Measurements from ENCODE around the gene RUNX1.

RUNX1 gene

DNA sequence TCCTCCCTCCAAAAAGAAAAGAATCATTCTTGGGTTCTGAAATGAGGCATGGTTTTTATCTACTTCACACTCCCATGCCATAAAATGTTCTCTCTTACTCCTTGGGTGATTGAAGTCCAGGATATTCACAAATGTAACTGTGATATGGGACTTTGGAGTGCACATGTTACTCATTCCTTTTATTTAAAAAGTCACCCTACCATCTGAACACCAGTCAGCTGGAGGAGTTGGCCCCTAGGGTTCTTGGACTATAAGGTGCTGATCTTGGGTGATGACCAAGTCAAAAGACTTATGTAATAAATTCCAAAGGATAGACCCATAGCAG is 251.9 kb downstream of the RUNX1 start:
- DNase-seq, result no peak
- intact Hi-C loops (cut with DNase I), result no loop called here

DNA sequence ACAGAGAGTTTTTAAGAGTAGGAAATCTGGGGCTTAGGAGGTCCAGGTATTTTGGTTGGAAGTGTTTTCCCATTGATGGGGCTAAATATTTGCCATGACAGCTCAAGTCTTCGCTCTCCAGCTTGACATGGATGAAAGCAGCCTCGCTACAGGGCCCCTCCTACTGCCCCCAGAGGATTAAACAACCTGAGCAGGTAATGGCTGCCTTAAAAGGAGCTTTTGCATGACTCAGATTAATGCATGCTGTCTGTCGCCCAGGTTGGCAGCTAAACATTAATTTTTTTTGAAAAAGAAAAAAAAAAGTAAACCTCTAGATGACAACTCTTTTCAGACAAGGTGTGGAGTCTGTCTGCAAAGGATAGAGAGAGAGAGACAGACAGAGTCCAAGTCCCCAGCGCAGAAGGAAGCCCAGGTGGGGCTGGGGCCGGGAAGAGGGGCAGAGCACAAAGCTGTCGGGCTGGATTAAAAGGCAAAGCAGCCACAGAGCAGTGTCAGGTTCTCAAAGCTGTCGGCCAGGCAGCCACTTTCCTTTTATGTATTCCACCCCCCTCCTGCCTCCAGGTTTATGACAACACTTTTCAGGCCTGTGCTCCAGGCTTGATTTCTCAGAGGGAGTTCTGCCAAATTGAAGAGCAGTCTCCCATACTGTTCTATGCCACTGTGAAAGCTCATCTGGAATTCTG is 252.4 kb downstream of the RUNX1 start:
- intact Hi-C loops (cut with DNase I), result no loop called here
- peak in 9 of 42 donors; percentile 7 to 61 (median 29) for DNase-seq

DNA sequence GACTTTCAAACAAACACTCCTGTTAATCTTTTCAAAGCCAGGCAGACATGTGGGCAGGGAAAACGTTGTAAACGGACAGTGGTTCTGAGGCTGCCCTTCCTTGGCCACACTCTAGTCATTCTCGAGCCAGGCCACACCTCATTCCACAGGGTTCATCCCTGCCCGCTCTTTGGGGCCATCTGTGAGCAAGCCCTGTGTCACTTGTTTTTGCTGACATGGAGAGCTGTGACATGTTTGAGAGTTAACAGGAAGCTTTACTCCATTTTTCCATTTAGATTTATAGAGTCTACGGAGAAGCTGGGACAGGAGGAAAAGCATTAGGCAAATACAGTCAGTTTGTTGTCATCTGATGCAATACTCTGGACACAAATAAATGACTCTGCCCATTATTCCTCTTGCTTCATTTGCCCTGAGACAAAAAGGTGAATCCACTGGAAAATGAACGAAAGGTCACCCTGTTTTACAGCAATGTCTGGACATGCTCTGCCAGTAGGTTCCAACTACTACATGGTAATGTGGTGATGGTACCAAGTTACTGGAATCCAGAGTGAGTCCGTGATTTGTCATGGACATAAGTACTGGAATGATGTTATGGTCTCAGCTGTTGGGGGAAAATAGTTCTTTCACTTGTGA is 253.4 kb downstream of the RUNX1 start:
- intact Hi-C loops (cut with DNase I), result no loop called here
- DNase-seq, result no peak

DNA sequence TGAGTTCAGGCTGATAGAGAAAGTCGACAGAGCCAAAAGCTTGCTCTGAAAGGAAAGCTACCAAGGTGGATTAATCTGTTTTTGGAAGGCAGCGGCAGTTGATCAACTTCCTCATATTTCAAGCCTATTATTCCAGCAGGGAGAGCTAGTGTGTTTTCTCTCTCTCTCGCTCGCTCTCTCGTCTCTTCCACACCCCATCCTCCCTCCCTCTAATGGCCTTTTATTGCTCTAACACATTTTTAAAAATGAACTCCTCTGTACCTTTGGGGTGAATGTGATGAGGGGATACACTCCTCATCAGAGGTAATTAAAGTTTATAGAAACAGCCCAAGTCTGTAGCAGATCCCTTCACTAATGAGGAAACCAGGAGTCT is 253.9 kb downstream of the RUNX1 start:
- intact Hi-C loops (cut with DNase I), result no loop called here
- no peak for DNase-seq

DNA sequence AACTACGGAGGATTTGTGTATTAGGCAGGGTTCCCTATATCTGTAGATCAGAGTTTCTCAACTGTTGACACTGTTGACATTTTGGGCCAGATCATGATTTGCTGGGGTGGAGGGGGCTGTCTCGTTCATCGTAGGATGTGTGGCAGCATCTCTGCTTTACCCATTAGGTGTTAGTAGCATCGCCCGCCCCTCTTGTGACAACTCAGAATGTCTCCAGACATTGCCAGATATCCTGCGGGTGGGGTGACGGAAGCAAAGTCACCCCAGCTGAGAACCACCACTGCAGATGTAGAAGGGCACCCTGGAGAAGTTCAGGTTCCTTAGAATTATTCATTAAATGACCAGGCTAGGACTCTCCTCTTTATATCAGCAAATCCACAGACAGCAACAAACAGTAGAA is 254.4 kb downstream of the RUNX1 start:
- DNase-seq, result no peak
- intact Hi-C loops (cut with DNase I), result no loop called here

DNA sequence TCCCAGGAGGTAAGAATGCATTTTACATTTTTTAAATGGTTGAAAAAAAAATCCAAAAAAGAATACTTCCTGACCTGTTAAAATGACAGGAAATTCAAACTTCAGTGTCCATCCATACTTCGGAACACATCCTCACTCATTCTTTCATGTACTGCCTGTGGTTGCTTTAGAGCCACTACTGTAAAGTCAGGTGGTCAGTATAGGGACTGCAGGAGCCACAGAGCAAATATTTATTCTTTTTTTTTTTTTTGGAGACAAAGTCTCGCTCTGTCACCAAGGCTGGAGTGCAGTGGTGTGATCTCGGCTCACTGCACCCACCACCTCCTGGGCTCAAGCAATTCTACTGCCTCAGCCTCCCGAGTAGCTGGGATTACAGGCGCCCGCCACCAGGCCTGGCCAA is 255.6 kb downstream of the RUNX1 start:
- intact Hi-C loops (cut with DNase I), result no loop called here

DNA sequence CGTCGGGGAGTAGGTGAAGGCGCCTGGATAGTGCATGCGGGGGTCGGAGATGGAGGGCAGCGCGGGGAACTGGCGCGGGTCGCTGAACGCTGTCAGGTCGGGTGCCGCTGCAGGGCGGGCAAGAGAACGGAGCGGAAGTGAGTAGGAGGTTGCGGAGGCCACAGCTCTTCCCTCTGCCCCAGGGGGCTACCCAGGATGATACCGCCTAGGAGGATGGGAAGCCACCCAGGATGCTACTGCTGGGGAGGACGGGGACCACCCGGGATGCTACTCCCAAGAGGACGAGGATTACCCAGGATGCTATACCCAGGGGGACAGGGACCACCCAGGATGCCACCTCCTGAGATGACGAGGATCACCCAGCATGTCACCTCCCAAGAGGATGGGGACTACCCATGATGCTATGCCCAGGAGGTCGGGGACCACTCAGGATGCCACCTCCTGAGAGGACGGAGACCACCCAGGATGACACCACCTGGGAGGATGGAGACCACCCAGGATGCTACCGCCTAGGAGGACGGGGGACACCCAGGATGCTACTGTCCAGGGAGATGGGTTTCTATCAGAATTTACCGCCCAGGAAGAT is 256.5 kb downstream of the RUNX1 start:
- intact Hi-C loops (cut with DNase I), result no loop called here
- DNase-seq, result no peak

More for the DNA sequence above, 255.6 kb downstream of the RUNX1 start:
- no peak for DNase-seq

DNA sequence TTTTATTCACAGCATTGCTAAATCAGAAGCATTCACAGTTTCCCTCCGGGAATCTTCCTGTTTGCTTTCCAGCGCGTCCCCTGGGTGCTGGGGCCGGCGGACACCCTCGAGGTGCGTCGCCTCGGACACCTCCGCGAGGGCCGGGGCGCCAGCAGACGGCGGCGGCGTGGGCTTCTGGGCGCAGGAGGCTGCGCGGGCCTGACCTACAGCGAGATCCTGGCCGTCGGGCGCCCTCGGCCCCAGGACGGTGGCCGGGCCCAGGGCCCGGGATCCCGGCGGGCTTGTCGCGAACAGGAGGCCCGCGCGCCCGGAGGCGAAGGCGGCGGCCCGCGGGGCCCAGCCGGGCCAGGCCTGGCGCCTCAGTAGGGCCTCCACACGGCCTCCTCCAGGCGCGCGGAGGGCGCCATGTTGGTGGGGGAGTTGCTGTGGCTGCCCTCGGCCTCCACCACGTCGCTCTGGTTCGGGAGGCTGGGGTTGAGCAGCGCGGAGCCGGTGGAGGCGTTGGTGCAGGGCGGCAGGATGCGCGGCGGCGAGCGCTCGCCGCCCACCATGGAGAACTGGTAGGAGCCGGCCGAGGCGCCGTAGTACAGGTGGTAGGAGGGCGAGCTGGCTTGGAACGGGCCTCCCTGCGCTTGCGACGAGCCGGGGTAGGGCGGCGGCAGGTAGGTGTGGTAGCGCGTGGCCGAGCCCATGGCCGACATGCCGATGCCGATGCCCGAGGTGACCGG is 257.2 kb downstream of the RUNX1 start:
- no peak for DNase-seq
- intact Hi-C loops (cut with DNase I), result no loop called here

DNA sequence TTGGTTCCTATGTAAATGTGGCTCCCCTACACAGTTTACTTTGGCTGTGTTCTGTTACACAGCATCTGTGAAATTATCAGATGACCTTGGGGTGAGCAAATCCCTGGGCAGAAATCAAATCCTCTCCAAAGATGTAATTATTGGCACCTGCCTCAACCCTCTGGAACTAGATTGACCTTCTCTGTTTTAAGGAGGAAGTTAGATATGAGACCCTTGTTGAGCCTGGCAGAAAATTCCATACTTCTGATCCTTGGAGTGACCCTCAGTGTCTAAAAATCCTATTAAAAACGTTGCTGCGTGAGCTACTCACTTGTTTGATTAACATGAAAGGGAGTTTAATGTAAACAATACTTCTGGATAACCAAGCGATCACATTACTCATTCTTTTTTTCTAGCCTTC is 258.3 kb downstream of the RUNX1 start:
- no peak for DNase-seq
- intact Hi-C loops (cut with DNase I), result no loop called here

DNA sequence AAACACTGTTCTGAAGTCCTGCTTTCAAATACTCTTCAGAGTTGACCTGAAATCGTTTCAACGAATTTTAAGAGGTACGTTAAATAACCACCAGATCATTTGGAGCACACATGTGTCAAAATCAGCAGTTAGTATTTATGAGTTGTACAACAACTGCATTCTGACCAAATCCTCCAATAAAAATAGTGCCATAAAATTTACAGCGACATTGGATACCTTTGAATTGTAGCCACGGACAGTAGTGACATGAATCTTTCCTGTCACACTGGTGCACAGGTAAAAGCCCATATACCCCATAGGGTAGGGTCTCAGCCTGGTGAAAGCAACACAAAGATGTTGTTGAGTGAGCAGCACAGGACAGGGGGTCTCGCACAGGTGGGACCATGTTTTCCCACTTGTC is 258.8 kb downstream of the RUNX1 start:
- intact Hi-C loops (cut with DNase I), result no loop called here
- DNase-seq, result no peak

DNA sequence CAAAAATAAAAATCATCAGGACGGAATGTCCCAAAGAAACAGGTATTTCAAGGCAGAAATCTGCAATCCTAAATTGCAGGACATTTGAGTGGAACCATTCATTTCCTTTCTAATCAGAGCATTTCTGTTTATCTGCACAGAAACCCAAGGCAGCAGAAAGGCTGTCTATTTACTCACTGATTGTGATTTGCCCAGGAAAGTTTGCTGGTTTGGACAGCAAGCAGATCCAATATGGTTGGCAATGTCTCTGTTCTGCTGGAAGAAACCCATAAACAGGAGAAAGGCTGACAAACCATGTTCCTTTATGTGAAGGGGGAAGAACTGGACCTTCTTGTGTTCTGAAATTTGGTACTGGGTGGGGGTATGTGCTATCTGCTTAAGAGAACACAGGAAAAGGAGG is 260.2 kb downstream of the RUNX1 start:
- DNase-seq, result no peak
- intact Hi-C loops (cut with DNase I), result no loop called here

DNA sequence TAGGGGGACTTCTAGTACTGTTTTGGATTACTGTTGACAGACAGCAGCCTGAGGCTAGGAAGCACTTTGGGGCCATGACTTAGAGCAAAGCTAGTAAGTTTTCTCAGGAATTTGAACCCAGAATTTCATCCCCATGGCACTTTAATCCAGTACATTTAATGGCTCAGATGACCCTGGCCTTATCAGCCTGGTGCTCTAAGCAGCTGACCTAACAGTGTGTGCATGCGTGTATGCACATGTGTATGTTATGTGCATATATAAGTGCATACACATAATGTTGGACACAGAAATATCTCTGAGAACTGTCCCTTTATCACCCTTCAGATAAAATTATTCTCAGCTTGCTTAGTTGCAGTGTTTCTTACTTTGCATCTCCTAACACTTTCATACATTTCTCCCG is 265.3 kb downstream of the RUNX1 start:
- intact Hi-C loops (cut with DNase I), result no loop called here
- DNase-seq, result no peak

DNA sequence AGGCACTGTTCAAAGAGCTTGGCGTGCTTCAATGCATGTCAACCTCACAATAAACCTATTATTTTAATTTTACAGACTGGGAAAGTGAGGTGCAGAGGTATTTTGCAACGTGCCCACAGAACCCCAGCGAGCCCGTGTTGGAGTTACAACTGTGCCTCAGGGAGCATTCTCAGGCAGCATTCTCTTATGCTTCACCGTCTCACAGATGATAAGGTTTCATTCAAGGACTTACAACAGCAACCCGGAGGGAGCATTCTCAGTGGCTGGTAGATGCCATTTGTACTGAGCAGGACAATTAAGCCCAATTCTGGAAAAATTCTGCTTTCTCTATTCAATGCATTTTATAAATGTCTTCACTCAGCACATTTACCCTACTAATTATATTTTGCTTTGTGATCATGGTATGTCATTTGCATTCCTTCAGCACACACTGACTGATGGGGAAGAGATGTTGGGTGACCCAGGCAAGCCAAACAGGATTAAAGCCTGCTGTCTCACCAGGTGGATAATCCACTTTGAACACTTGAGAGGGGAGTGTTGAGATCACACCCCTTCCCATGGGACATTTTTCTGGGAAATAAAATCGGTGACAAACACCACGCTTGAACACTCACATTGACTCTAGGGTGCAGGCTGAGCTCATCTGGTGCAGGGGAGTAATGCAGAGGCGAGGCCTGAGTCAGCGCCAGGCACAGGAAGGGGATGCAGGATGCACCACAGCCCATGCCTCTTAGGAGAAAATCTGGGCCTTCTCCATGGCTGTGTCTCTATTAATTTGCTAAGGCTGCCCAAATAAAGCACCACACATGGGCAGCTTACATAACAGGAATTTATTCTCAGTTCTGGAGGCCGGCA is 266.4 kb downstream of the RUNX1 start:
- intact Hi-C loops (cut with DNase I), result no loop called here
- DNase-seq, result peak in 37 of 42 donors; percentile 11 to 73 (median 42)

DNA sequence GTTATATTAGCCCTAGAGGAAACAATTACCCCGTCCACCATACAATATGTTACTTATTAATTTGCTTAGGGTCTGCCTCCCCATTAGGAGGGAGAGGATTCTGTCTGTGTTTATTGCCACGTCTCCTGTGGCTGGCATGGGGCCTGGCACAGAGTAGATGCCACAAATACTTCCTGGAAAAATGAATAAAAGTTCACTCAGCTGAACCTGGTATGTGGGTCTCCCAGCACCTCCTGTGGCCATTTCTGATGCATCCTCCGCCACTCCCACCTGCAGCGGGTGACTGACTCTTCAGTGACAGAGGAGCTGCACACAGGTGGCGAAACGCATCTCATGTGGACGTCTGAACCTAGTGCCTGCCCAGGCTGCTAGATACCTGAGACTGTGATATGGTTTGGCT is 267.6 kb downstream of the RUNX1 start:
- intact Hi-C loops (cut with DNase I), result no loop called here
- no peak for DNase-seq

DNA sequence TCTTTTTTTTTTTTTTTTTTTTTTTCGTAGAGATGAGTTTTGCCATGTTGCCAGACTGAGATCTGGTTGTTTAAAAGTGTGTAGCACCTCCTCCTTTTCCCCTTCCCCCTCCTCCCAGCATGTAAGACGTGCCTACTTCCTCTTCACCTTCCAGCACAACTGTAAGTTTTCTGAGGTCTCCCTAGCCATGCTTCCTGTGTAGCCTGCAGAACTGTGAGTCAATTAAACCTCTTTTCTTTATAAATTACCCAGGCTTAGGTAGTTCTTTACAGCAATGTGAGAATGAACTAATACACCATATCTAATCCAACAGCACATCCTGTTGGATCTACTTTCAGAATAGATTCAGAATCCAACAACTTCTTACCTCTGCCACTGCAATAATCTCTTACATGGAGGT is 269.2 kb downstream of the RUNX1 start:
- DNase-seq, result no peak
- intact Hi-C loops (cut with DNase I), result no loop called here

DNA sequence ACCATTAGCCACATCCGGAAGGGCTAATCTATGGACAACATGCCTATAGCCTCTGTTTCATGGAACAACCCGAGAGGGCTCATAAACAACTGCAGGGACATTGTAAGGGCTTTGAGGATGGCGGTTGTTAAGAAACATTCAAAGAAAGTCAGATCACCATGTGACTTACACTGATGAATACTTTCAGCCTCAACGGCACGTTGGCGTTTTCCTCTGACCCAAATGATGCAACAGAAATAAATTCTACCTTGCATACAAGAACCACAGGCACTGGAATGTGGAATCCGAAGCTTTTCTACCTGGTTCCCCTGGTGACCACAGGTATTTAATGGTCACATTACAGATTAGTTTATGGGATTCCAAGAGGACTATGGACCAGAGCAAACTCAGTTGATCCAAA is 273.3 kb downstream of the RUNX1 start:
- no peak for DNase-seq
- intact Hi-C loops (cut with DNase I), result no loop called here

DNA sequence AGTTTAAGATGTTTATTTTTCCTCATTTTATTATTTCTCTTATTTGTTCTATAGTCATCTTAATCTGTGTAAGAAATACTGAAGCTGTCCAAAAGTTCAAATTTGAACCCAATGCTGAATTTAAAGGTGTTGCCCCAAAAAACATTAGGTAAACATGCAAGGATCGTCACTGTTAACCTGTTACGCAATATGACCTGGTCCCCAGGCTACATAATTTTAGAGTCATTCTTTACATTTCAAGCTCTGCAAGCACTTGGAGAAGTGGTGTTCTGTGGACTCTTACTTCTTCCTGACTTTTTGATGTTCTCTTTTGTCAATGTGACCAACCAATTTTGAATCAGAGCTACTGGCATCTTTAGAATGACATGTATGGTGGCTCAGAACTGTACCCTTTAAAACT is 274.4 kb downstream of the RUNX1 start:
- intact Hi-C loops (cut with DNase I), result no loop called here
- no peak for DNase-seq

DNA sequence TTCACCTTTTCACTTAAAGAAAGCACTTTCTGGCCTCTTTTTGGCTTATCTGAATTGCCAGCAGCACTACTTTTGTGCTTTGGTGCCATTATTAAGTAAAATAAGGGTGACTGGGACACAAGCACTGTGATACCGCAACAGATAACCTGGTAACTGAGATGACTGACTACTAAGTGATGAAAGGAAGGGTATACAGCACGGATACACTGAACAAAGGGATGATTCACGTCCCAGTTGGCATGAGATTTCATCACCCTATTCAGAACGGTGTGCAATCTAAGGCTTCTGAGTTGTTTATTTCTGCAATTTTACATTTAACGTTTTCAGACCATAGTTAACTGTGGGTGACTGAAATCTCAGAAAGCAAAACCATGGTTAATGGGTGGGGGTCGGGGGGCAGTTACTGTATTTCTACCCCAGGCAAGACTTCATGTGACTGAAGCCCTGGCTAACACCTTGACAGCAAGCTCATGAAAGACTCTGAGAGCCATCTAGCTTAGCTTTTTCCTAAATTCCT is 277.5 kb downstream of the RUNX1 start:
- no peak for DNase-seq
- intact Hi-C loops (cut with DNase I), result no loop called here

DNA sequence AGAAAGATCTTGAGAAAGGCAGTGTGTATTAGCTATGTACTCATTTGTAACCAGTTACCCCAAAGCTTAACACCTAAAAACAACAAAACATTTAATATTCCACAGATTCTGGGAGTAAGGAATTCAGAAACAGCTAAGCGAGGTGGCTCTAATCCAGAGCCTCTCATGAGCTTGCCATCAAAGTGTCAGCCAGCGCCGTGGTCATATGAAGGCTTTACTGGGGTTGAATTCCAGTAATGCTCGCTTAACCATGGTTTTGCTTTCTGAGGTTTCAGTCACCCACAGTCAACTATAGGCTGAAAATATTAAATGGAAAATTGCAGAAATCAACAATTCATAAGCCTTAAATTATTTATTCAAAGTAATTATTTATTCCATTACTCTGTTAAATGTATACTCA is 278.5 kb downstream of the RUNX1 start:
- no peak for DNase-seq
- intact Hi-C loops (cut with DNase I), result no loop called here

Data from head of caudate nucleus (tissue), 42 donors.